AG10803 (cell line): ENCODE data around the gene RS1.

ENCODE experiments used
- DNase-seq: peaks from one replicate; pipeline ENCODE4 v3.0.0; 2010; ENCODE audit warnings: low read depth
- H3K4me3 ChIP-seq: 2 replicates; pipeline ENCODE4 v1.5.1; 2011; ENCODE audit warnings: mild to moderate bottlenecking, low read length, control low read depth
- TF ChIP-seq, protein P1 (sequence below): conservative IDR thresholded peaks from 2 replicates; pipeline ENCODE4 v1.5.1; 2011; ENCODE audit warnings: mild to moderate bottlenecking, low read length, control low read depth, inconsistent platforms

Gene RS1

DNA sequence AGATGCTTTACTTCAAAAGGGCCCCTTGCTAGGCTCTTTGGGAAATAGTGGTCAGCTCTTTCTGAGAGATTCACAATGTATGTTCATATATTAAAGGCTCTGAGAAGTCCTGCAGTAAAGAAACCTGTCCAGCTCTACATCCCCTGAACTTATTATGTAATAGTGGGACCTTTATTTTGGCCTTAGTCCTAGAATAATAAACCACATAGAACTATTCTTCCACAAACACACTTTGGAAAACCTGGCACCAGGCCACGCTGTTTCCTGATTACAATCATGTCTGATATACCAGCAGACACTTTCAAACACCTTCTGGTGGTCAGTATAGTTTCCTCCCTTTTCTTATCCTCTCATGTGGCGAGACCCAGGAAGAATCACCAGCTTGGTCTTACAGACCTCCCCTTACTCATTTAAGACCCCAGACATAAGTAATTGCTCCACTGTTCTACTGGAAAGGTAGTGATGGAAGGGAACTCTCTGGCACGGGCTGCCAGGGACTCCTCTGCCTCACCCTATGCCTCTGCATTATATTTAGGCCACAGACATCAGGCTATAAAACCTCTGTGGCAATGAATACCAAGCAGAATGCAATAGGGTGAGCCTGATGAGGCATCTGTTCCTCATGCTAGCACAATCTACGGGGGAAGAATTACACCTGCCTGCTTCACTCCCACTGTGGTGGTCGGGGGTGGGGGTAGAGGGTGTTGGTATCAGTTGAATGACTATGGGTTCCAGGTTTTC lies 29.9 kb upstream of the RS1 start:
- TF ChIP-seq, protein P1, sequence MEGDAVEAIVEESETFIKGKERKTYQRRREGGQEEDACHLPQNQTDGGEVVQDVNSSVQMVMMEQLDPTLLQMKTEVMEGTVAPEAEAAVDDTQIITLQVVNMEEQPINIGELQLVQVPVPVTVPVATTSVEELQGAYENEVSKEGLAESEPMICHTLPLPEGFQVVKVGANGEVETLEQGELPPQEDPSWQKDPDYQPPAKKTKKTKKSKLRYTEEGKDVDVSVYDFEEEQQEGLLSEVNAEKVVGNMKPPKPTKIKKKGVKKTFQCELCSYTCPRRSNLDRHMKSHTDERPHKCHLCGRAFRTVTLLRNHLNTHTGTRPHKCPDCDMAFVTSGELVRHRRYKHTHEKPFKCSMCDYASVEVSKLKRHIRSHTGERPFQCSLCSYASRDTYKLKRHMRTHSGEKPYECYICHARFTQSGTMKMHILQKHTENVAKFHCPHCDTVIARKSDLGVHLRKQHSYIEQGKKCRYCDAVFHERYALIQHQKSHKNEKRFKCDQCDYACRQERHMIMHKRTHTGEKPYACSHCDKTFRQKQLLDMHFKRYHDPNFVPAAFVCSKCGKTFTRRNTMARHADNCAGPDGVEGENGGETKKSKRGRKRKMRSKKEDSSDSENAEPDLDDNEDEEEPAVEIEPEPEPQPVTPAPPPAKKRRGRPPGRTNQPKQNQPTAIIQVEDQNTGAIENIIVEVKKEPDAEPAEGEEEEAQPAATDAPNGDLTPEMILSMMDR = no peak
- no peak for DNase-seq
- no peak overlapping the region for H3K4me3 ChIP-seq

- no peak overlapping the region for H3K4me3 ChIP-seq
- DNase-seq = no peak
- TF ChIP-seq, protein P1 = no peak
These were observed 27.1 kb upstream of the RS1 start for GRCh38 chrX:18698737-18699650.

GRCh38 chrX:18696653-18697052 lies 24.7 kb upstream of the RS1 start:
- DNase-seq = no peak
- H3K4me3 ChIP-seq = no peak overlapping the region
- TF ChIP-seq, protein P1 = no peak

GRCh38 chrX:18692541-18692940 lies 20.6 kb upstream of the RS1 start:
- DNase-seq = no peak
- TF ChIP-seq, protein P1 = no peak

GRCh38 chrX:18691431-18691830 lies 19.5 kb upstream of the RS1 start:
- DNase-seq = no peak
- TF ChIP-seq, protein P1 = no peak
- H3K4me3 ChIP-seq = no peak overlapping the region

More at GRCh38 chrX:18692541-18692940, 20.6 kb upstream of the RS1 start:
- H3K4me3 ChIP-seq = no peak overlapping the region

DNA sequence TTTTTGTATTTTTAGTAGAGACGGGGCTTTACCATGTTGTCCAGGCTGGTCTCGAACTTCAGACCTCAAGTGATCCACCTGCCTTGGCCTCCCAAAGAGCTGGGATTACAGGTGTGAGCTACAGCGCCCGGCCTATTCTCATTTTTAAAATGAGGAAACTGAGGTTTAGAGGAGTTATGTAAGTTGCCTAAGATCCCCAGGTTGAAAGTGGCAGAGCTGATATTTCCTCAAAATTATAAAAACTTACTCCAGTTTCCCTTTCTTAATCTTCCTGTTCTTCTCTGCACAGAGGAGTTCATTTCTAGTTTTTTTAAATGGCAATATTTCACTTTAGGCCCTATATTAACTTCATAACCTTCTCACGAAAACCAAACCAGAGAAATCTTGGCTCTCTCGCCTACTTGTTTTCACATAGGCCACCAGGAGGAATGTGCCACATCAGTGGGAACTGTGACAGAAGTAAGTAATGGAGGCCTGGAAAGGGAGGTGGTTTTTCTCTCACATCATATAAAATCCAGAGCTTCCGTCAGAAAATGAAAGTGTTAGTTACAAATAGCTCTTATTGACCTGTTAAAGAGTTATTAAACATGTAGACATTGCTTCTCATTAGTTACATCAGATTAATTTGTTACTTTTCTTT lies 16.1 kb upstream of the RS1 start:
- no peak for DNase-seq
- H3K4me3 ChIP-seq = no peak overlapping the region
- TF ChIP-seq, protein P1 = no peak
